ENCODE results near the gene ARID2. TPM values are rescaled to one million over a fixed set of nuclear protein-coding genes. Genes with fewer than 3 reads are reported as not detected.
A peak's percentile ranks its signal among the peaks of the same experiment; 100 is the strongest.

Gene ARID2
- total and polyA plus RNA-seq, 9 of the 15 experiments (the other 6 are each of a cell fraction or from before 2014, with no cell fraction given): 13.4 to 41.6 (median 29.4) TPM

- intact Hi-C loops (cut with micrococcal nuclease) (no loop called here), in situ Hi-C loops (cut with MboI) (no loop called here)
- Histone ChIP-seq H3K4me2 (ENCODE audit: insufficient read depth, low read length) (no peak overlapping the region), H3K4me1 (replicated peaks in 1 of 2; ENCODE audit: control insufficient read depth in 2 of 2, insufficient read depth in 2 of 2, low read length in 2 of 2) (no peaks in the 10 kb centered on the region), H3K9me3 (replicated peaks; ENCODE audit: control insufficient read depth, insufficient read depth, low read depth, low read length) (no peaks in the 10 kb centered on the region), H3K9ac (ENCODE audit: insufficient read depth in 1 of 2, low read depth in 2 of 2, low read length in 2 of 2) (no peak overlapping the region), H3K4me3 (no peak overlapping the region), H2AFZ (ENCODE audit: low read depth, low read length) (no peak overlapping the region), H3K79me2 (ENCODE audit: control insufficient read depth, insufficient read depth, low read length) (no peaks in the 10 kb centered on the region), H4K20me1 (replicated peaks; ENCODE audit: control insufficient read depth, insufficient read depth, low read length) (no peaks in the 10 kb centered on the region), H3K9me1 (ENCODE audit: control insufficient read depth, insufficient read depth, low read length) (no peaks in the 10 kb centered on the region), H3K36me3 (ENCODE audit: control insufficient read depth, insufficient read depth, low read length) (peaks cover 41% of the 10 kb centered on the region), H3K27ac (ENCODE audit: extremely low read depth, low read depth, low read length) (no peak overlapping the region), H3K27me3 (ENCODE audit: control insufficient read depth in 2 of 2, insufficient read depth in 2 of 2, low read length in 2 of 2) (no peaks in the 10 kb centered on the region)
- DNase-seq (ENCODE audit: extremely low read depth in 1 of 4, low spot score in 3 of 4) (no peak), ATAC-seq (peak; percentile 58), FAIRE-seq (no peak)
- POLR2A ChIA-PET: no interaction called here
- TF ChIP-seq CEBPG (CRISPR knock-in tag; IDR thresholded peaks at IDR 0.05) (no peak), CEBPG (tag; conservative IDR thresholded peaks at IDR 0.05 in 1 of 2, IDR thresholded peaks at IDR 0.05 in 1 of 2) (peak; percentile 63 to 71; a peak in 3 of 4 replicates), ATF3 (IDR thresholded peaks at IDR 0.05) (peak; percentile 45; the same call in 1 of the 2 replicates), ATF3 (CRISPR knock-in tag; conservative IDR thresholded peaks at IDR 0.05) (no peak), CAMTA2 (CRISPR knock-in tag; conservative IDR thresholded peaks at IDR 0.05) (no peak), CEBPB (tag; IDR thresholded peaks at IDR 0.05) (peak; percentile 34; the same call in 1 of the 2 replicates)
- CTCF ChIA-PET (ENCODE audit: low intra/inter-chr PET ratio): no interaction called here
- WGBS (ENCODE audit: insufficient coverage, low coverage, missing lambda C conversion rate): 90% methylated on average over 2 of the region's 2 CpGs
- BruUV-seq (replicated peaks): no TSS peak
These were observed 133.8 kb downstream of the ARID2 start for GRCh38 chr12:45863332-45863731.

- H4K20me1 ChIP-seq (replicated peaks; ENCODE audit: control insufficient read depth, insufficient read depth, low read length): no peaks in the 10 kb centered on the region
- BruUV-seq (replicated peaks): no TSS peak
- in situ Hi-C loops (cut with MboI) (no loop called here), intact Hi-C loops (cut with micrococcal nuclease) (no loop called here)
- ChIA-PET CTCF (ENCODE audit: low intra/inter-chr PET ratio) (no interaction called here), POLR2A (no interaction called here)
- no peaks in the 10 kb centered on the region for H3K79me2 ChIP-seq (ENCODE audit: control insufficient read depth, insufficient read depth, low read length)
- H3K27me3 ChIP-seq (ENCODE audit: control insufficient read depth in 2 of 2, insufficient read depth in 2 of 2, low read length in 2 of 2): no peaks in the 10 kb centered on the region
- H3K4me3 ChIP-seq: no peak overlapping the region
- no peak for FAIRE-seq
- 93% methylated on average over 1 of the region's 1 CpG for WGBS (ENCODE audit: insufficient coverage, low coverage, missing lambda C conversion rate)
- H3K9ac ChIP-seq (ENCODE audit: insufficient read depth in 1 of 2, low read depth in 2 of 2, low read length in 2 of 2): no peak overlapping the region
- no peak overlapping the region for H3K4me2 ChIP-seq (ENCODE audit: insufficient read depth, low read length)
- no peaks in the 10 kb centered on the region for H3K9me1 ChIP-seq (ENCODE audit: control insufficient read depth, insufficient read depth, low read length)
- H3K9me3 ChIP-seq (replicated peaks; ENCODE audit: control insufficient read depth, insufficient read depth, low read depth, low read length): no peaks in the 10 kb centered on the region
- no peak for ATAC-seq
- H3K27ac ChIP-seq (ENCODE audit: extremely low read depth, low read depth, low read length): no peak overlapping the region
- peaks cover 40% of the 10 kb centered on the region for H3K36me3 ChIP-seq (ENCODE audit: control insufficient read depth, insufficient read depth, low read length)
- no peak for DNase-seq (ENCODE audit: extremely low read depth in 1 of 4, low spot score in 3 of 4)
- no peaks in the 10 kb centered on the region for H3K4me1 ChIP-seq (replicated peaks in 1 of 2; ENCODE audit: control insufficient read depth in 2 of 2, insufficient read depth in 2 of 2, low read length in 2 of 2)
- no peak overlapping the region for H2AFZ ChIP-seq (ENCODE audit: low read depth, low read length)
- TF ChIP-seq SRSF1 (IDR thresholded peaks at IDR 0.05; ENCODE audit: low read depth, low read length): no peak
- TF ChIP-seq ZNF316 (IDR thresholded peaks at IDR 0.05): peak; percentile 96
- TF ChIP-seq, protein P1, sequence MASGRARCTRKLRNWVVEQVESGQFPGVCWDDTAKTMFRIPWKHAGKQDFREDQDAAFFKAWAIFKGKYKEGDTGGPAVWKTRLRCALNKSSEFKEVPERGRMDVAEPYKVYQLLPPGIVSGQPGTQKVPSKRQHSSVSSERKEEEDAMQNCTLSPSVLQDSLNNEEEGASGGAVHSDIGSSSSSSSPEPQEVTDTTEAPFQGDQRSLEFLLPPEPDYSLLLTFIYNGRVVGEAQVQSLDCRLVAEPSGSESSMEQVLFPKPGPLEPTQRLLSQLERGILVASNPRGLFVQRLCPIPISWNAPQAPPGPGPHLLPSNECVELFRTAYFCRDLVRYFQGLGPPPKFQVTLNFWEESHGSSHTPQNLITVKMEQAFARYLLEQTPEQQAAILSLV (tag; IDR thresholded peaks at IDR 0.05): no peak
- TF ChIP-seq CEBPB (tag; IDR thresholded peaks at IDR 0.05): no peak
- no peak for TF ChIP-seq ZC3H11A (IDR thresholded peaks at IDR 0.05; ENCODE audit: low read depth, low read length)
- TF ChIP-seq MAFF (IDR thresholded peaks at IDR 0.05; ENCODE audit: low read length): peak; percentile 96
- TF ChIP-seq ZNF140 (CRISPR knock-in tag; IDR thresholded peaks at IDR 0.05): no peak
- TF ChIP-seq, protein P2, sequence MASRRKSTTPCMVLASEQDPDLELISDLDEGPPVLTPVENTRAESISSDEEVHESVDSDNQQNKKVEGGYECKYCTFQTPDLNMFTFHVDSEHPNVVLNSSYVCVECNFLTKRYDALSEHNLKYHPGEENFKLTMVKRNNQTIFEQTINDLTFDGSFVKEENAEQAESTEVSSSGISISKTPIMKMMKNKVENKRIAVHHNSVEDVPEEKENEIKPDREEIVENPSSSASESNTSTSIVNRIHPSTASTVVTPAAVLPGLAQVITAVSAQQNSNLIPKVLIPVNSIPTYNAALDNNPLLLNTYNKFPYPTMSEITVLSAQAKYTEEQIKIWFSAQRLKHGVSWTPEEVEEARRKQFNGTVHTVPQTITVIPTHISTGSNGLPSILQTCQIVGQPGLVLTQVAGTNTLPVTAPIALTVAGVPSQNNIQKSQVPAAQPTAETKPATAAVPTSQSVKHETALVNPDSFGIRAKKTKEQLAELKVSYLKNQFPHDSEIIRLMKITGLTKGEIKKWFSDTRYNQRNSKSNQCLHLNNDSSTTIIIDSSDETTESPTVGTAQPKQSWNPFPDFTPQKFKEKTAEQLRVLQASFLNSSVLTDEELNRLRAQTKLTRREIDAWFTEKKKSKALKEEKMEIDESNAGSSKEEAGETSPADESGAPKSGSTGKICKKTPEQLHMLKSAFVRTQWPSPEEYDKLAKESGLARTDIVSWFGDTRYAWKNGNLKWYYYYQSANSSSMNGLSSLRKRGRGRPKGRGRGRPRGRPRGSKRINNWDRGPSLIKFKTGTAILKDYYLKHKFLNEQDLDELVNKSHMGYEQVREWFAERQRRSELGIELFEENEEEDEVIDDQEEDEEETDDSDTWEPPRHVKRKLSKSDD (conservative IDR thresholded peaks at IDR 0.05; ENCODE audit: low read length): no peak
- peak; percentile 98 for TF ChIP-seq MAFK (IDR thresholded peaks at IDR 0.05; ENCODE audit: low read length)
These were observed 136.8 kb downstream of the ARID2 start for GRCh38 chr12:45866299-45866698.
